Measurements from ENCODE around the gene NUP155. TPM values are rescaled to one million over a fixed set of nuclear protein-coding genes. Genes with fewer than 3 reads are reported as not detected.
A peak's percentile ranks its signal among the peaks of the same experiment; 100 is the strongest.

NUP155 gene
- total RNA-seq, 1 donor = 25.0 TPM

DNA sequence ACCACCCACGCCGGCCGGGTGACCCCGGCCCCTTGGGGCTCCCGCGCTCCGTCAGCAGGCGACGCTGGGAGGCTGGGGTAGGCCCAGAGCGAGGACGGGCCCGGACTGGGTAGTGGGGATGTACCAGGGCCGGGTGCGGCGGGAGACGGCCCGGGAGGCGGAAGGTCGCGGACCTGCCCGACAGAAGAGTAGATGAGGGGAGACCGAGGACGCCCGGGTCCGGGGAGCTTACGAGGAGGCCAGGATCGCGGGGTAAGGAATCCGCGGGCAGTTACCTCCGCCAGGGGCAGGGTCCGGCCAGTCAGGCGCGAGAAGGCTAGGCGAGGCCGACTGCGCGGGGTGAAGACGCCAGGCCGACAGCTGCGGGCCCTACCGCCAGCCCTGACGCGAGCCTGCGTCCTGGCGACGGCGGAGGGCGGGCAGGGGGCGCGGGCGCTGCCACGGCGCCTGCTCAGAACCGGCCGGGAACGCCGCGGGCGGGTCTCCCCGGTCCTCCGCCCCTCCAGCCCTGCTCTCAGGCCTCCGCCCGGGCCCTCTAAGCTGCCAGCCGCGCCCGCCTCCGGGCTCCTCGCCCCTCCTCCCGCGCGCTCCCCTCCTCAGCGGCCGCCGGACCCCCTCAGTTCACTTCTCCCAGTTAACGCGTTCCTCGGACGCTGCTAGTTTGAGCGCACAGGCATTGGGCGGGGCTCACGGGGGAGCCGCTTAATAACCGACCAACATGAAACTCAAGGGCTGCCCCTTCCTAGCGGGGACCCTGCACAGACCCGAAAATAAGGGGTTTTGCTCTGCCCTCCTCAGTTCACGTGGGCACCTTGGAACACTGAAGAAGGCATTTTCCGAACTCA is 121.7 kb downstream of the NUP155 start, which contains the start of gene CPLANE1:
Gene CPLANE1 (minus strand): TSS at position 407 of the 845 bp plus-strand sequence. CDS start 1,678 bp downstream, outside the sequence.
- H3K9me3 ChIP-seq (ENCODE audit: low read depth, low read length) = no peaks in the 10 kb centered on the region
- TF ChIP-seq, protein P1, sequence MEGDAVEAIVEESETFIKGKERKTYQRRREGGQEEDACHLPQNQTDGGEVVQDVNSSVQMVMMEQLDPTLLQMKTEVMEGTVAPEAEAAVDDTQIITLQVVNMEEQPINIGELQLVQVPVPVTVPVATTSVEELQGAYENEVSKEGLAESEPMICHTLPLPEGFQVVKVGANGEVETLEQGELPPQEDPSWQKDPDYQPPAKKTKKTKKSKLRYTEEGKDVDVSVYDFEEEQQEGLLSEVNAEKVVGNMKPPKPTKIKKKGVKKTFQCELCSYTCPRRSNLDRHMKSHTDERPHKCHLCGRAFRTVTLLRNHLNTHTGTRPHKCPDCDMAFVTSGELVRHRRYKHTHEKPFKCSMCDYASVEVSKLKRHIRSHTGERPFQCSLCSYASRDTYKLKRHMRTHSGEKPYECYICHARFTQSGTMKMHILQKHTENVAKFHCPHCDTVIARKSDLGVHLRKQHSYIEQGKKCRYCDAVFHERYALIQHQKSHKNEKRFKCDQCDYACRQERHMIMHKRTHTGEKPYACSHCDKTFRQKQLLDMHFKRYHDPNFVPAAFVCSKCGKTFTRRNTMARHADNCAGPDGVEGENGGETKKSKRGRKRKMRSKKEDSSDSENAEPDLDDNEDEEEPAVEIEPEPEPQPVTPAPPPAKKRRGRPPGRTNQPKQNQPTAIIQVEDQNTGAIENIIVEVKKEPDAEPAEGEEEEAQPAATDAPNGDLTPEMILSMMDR (IDR thresholded peaks at IDR 0.05; ENCODE audit: extremely low read depth, low read depth, low read length) = no peak
- peak within 1 kb of the TSS; percentile 79 for H3K4me2 ChIP-seq (ENCODE audit: insufficient read depth, low read length)
- H3K27me3 ChIP-seq (ENCODE audit: insufficient read depth, low read length) = no peaks in the 10 kb centered on the region
- peak within 1 kb of the TSS; percentile 99 for H2AFZ ChIP-seq (ENCODE audit: low read length)
- DNase-seq (ENCODE audit: insufficient read length, low spot score, missing footprints) = peak; percentile 97
- peaks cover 14% of the 10 kb centered on the region for H3K4me1 ChIP-seq (ENCODE audit: insufficient read depth, low read length)
- no peaks in the 10 kb centered on the region for H3K36me3 ChIP-seq (ENCODE audit: insufficient read depth, low read length)
- H3K79me2 ChIP-seq (ENCODE audit: insufficient read depth, low read length) = peaks cover 34% of the 10 kb centered on the region
- peak within 1 kb of the TSS; percentile 86 for H3K27ac ChIP-seq (ENCODE audit: low read depth, low read length)
- no peaks in the 10 kb centered on the region for H4K20me1 ChIP-seq (ENCODE audit: insufficient read depth, low read length)
- peak within 1 kb of the TSS; percentile 92 for H3K4me3 ChIP-seq (ENCODE audit: insufficient read depth, low read length)

DNA sequence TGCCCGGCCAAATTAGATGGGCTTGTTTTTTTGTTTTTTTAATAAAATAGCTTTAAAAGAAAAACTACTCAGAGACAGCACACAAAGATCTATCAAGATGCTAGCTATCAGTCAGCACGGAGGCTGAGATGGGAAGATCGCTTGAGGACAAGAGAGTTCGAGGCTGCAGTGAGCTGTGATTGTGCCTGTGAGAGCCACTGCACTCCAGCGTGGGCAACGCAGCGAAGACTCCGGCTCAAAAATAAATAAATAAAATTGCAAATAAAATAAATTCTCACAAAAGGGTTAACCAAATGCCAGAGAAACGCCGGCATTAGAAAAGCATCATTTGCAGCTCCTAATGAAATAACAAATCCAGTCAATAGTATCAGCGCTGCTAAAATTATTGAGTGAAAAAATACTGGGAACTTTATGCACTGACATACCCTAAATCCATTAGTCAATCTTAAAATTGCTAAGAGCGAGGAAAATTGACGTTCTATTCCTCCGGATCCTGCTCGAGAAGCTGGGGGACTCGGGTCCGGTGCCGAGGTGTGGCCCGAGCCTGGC is 122.4 kb downstream of the NUP155 start:
- no peak for DNase-seq (ENCODE audit: insufficient read length, low spot score, missing footprints)
- Histone ChIP-seq H3K4me2 (ENCODE audit: insufficient read depth, low read length) (peak overlapping the region; percentile 79), H3K27ac (ENCODE audit: low read depth, low read length) (peak overlapping the region; percentile 86), H3K4me1 (ENCODE audit: insufficient read depth, low read length) (peaks cover 14% of the 10 kb centered on the region), H3K4me3 (ENCODE audit: insufficient read depth, low read length) (peak overlapping the region; percentile 92), H3K27me3 (ENCODE audit: insufficient read depth, low read length) (no peaks in the 10 kb centered on the region), H4K20me1 (ENCODE audit: insufficient read depth, low read length) (no peaks in the 10 kb centered on the region), H3K79me2 (ENCODE audit: insufficient read depth, low read length) (peaks cover 34% of the 10 kb centered on the region), H3K36me3 (ENCODE audit: insufficient read depth, low read length) (no peaks in the 10 kb centered on the region), H2AFZ (ENCODE audit: low read length) (peak overlapping the region; percentile 99), H3K9me3 (ENCODE audit: low read depth, low read length) (no peaks in the 10 kb centered on the region)
- TF ChIP-seq, protein P1 (IDR thresholded peaks at IDR 0.05; ENCODE audit: extremely low read depth, low read depth, low read length) = no peak

DNA sequence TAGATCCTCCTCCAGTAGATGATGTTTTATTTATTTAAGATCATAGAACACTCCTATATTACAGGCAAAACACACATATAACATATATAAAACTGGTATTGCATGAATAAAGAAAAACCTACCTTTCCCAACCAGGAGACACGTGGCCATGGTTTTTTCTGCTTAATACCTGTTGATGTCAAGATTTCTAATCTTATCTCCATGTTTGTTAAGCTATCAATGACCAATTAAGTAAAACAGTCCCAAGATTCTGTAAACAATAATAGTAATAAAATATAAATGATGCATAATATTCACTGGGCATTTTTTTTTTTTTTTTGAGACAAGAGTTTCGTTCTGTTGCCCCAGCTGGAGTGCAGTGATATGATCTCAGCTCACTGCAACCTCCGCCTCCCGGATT is 123.4 kb downstream of the NUP155 start:
- peaks cover 34% of the 10 kb centered on the region for H3K79me2 ChIP-seq (ENCODE audit: insufficient read depth, low read length)
- H2AFZ ChIP-seq (ENCODE audit: low read length) = no peak overlapping the region
- H3K9me3 ChIP-seq (ENCODE audit: low read depth, low read length) = no peaks in the 10 kb centered on the region
- H3K4me3 ChIP-seq (ENCODE audit: insufficient read depth, low read length) = no peak overlapping the region
- DNase-seq (ENCODE audit: insufficient read length, low spot score, missing footprints) = no peak
- no peaks in the 10 kb centered on the region for H4K20me1 ChIP-seq (ENCODE audit: insufficient read depth, low read length)
- H3K27ac ChIP-seq (ENCODE audit: low read depth, low read length) = no peak overlapping the region
- peaks cover 14% of the 10 kb centered on the region for H3K4me1 ChIP-seq (ENCODE audit: insufficient read depth, low read length)
- no peaks in the 10 kb centered on the region for H3K27me3 ChIP-seq (ENCODE audit: insufficient read depth, low read length)
- TF ChIP-seq, protein P1 (IDR thresholded peaks at IDR 0.05; ENCODE audit: extremely low read depth, low read depth, low read length) = no peak
- peaks cover 7% of the 10 kb centered on the region for H3K36me3 ChIP-seq (ENCODE audit: insufficient read depth, low read length)
- peak overlapping the region; percentile 79 for H3K4me2 ChIP-seq (ENCODE audit: insufficient read depth, low read length)

DNA sequence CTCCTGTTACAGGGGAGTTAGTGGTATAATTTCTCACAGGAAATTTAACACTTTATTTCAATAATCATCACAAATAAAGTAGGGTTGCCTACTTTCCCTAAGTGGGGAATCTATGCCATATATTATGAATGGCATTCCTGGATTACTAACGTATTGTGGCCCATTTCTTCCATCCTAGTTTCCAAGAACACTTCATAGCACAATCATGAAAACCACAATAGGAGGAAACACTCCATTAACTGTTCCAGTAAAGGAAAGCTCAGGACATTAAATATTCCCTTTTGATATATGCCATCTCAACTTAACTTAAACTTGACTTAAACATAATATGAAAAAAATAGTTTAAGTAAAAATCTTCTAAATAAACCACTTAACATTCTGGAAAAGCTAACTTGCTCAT is 123.9 kb downstream of the NUP155 start:
- peak overlapping the region; percentile 5 for H3K4me2 ChIP-seq (ENCODE audit: insufficient read depth, low read length)
- H4K20me1 ChIP-seq (ENCODE audit: insufficient read depth, low read length) = no peaks in the 10 kb centered on the region
- H3K4me1 ChIP-seq (ENCODE audit: insufficient read depth, low read length) = peaks cover 14% of the 10 kb centered on the region
- no peak overlapping the region for H3K27ac ChIP-seq (ENCODE audit: low read depth, low read length)
- no peaks in the 10 kb centered on the region for H3K9me3 ChIP-seq (ENCODE audit: low read depth, low read length)
- no peak for DNase-seq (ENCODE audit: insufficient read length, low spot score, missing footprints)
- no peak overlapping the region for H3K4me3 ChIP-seq (ENCODE audit: insufficient read depth, low read length)
- peaks cover 34% of the 10 kb centered on the region for H3K79me2 ChIP-seq (ENCODE audit: insufficient read depth, low read length)
- no peaks in the 10 kb centered on the region for H3K27me3 ChIP-seq (ENCODE audit: insufficient read depth, low read length)
- peaks cover 9% of the 10 kb centered on the region for H3K36me3 ChIP-seq (ENCODE audit: insufficient read depth, low read length)
- TF ChIP-seq, protein P1 (IDR thresholded peaks at IDR 0.05; ENCODE audit: extremely low read depth, low read depth, low read length) = no peak
- no peak overlapping the region for H2AFZ ChIP-seq (ENCODE audit: low read length)
